Lower lobe of right lung (tissue), 2 donors: ENCODE measurements around the gene WIPF1. TPM values are rescaled to one million over a fixed set of nuclear protein-coding genes. Genes with fewer than 3 reads are reported as not detected.

Experiments
- ATAC-seq, 2 donors: fragments of 200-7000 bp; cut with Tn5 transposase; one replicate each; pipeline ENCODE4 v1.9.1; 2020 to 2022; ENCODE audit warnings: mild to moderate bottlenecking in 2 of 2, moderate library complexity in 2 of 2
- DNase-seq: peaks from one replicate; pipeline ENCODE4 v3.0.0-alpha.2; 2020
- H3K27ac ChIP-seq: fragments of 200-600 bp; one replicate; pipeline ENCODE4 v1.8.0; 2022
- H3K27me3 ChIP-seq: fragments of 200-600 bp; one replicate; pipeline ENCODE4 v1.8.0; 2022; ENCODE audit warnings: low read depth
- H3K36me3 ChIP-seq: fragments of 200-600 bp; one replicate; pipeline ENCODE4 v1.8.0; 2022; ENCODE audit warnings: mild to moderate bottlenecking
- H3K4me1 ChIP-seq: fragments of 200-600 bp; one replicate; pipeline ENCODE4 v1.8.0; 2022
- H3K4me3 ChIP-seq: fragments of 200-600 bp; one replicate; pipeline ENCODE4 v1.8.0; 2022; ENCODE audit warnings: mild to moderate bottlenecking
- H3K9me3 ChIP-seq: fragments of 200-600 bp; one replicate; pipeline ENCODE4 v1.8.0; 2022
- intact Hi-C: fragments of 100-400 bp; cut with DNase I; formaldehyde crosslinking; loops from one replicate; pipeline ENCODE4 v1.11.0; 2022
- total RNA-seq: library from RNA; stranded (reverse); fragmentation: NEBNext Ultra II Directional; extraction: Animal tissue kit (Norgen Biotek cat#: 25700); gene quantifications from one replicate; pipeline ENCODE4 v1.2.1, GENCODE V29; 2021
- TF ChIP-seq, protein P1 (sequence below): fragments of 200-600 bp; IDR thresholded peaks from one replicate; pipeline ENCODE4 v1.8.0; 2022; ENCODE audit warnings: antibody characterized with exemption, mild to moderate bottlenecking
- donor health status: DM: no; HTN: yes; CAD: no; lungs with severe emphysema.

The WIPF1 gene
- total RNA-seq, 1 donor from 2014 or later, result 84.4 TPM

DNA sequence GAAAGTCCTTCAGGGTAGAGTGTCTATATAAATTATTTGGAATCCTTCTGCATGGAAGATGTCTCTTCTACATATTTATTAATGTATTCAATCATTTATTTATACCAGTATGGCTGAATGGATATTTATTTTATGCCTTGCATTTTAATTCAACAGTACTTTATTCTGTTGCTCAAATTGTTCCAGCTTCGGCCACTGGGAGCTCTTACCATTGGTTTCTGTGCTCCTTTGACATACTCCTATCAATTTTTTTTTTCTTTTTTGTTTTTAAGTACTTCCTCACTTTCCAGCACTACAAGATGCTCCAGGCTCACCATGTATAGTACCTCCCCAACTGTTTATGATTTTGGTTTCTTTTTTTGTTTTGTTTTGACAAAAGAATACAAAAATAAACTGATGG lies 39.4 kb upstream of the WIPF1 start:
- H3K4me3 ChIP-seq, result no peak overlapping the region
- ATAC-seq, result no peak
- intact Hi-C loops, result no loop called here
- H3K27ac ChIP-seq, result no peak overlapping the region
- no peaks in the 10 kb centered on the region for H3K36me3 ChIP-seq
- H3K9me3 ChIP-seq, result no peaks in the 10 kb centered on the region
- no peaks in the 10 kb centered on the region for H3K27me3 ChIP-seq
- TF ChIP-seq, protein P1, sequence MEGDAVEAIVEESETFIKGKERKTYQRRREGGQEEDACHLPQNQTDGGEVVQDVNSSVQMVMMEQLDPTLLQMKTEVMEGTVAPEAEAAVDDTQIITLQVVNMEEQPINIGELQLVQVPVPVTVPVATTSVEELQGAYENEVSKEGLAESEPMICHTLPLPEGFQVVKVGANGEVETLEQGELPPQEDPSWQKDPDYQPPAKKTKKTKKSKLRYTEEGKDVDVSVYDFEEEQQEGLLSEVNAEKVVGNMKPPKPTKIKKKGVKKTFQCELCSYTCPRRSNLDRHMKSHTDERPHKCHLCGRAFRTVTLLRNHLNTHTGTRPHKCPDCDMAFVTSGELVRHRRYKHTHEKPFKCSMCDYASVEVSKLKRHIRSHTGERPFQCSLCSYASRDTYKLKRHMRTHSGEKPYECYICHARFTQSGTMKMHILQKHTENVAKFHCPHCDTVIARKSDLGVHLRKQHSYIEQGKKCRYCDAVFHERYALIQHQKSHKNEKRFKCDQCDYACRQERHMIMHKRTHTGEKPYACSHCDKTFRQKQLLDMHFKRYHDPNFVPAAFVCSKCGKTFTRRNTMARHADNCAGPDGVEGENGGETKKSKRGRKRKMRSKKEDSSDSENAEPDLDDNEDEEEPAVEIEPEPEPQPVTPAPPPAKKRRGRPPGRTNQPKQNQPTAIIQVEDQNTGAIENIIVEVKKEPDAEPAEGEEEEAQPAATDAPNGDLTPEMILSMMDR, result no peak
- H3K4me1 ChIP-seq, result peaks cover 13% of the 10 kb centered on the region
- no peak for DNase-seq

DNA sequence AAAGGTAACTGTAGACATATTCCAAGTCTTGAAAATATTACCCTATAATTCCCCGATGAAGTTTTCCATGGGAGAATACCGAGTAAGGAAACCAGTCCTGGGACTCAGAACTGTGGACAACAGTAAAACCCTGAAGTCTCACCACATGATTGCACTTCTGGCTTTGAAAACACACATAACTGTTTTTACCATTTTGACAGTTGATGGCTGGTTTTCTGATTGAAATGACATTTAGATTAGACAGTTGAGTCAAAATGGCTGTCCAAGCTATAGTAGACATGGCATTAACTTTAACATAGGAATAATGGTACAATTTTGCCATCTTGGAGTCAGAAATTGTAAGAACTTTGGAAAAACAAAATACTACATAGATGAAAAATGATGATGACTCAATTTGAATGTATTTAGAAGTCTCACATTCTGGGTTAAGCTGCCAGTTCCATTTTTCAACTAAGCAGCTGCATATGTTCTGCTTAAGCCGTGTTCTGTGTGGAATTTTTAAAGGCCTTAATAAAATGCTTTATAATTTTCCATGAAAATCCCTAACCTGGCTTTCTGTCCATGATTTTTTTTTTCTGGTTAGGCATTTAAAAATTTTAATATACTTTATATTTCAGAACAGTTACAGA lies 38.3 kb upstream of the WIPF1 start:
- Histone ChIP-seq H3K27me3 (no peaks in the 10 kb centered on the region), H3K4me1 (peaks cover 23% of the 10 kb centered on the region), H3K4me3 (no peak overlapping the region), H3K36me3 (no peaks in the 10 kb centered on the region), H3K9me3 (no peaks in the 10 kb centered on the region), H3K27ac (no peak overlapping the region)
- intact Hi-C loops, result no loop called here
- ATAC-seq (no peak), DNase-seq (no peak)
- TF ChIP-seq, protein P1, result no peak

DNA sequence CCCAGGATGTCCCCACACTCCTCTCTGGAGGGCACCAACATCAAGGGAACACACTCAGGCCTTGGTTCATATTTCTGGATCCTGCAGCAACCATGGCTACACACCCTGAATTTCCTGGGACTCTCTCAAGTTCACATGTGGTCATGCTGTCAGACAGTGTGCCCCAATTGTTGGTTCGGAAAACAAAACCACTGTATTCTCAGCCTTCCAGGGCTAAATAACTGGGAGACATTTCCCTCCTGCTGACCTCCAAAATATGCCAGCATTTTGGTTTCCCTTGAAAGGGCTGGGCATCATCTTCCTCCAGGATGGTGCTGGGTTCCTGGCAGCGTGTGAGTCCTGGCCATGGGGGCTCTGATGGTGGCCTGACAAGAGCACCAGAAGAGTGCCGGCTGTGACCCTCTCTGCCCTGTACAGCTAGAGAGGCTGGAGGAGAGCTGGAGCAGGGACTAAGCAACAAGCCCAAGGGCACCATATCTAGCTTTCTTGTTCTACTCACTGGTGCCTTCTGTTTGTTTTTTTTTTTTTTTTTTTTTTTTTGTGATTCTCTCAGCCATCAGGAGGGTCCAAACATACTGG lies 37.5 kb upstream of the WIPF1 start:
- peak overlapping the region; percentile 77 for H3K27ac ChIP-seq
- no peaks in the 10 kb centered on the region for H3K27me3 ChIP-seq
- peak overlapping the region; percentile 46 for H3K4me3 ChIP-seq
- H3K4me1 ChIP-seq, result peaks cover 27% of the 10 kb centered on the region
- DNase-seq (no peak), ATAC-seq (no peak)
- TF ChIP-seq, protein P1, result no peak
- intact Hi-C loops, result no loop called here
- H3K36me3 ChIP-seq, result no peaks in the 10 kb centered on the region
- no peaks in the 10 kb centered on the region for H3K9me3 ChIP-seq

DNA sequence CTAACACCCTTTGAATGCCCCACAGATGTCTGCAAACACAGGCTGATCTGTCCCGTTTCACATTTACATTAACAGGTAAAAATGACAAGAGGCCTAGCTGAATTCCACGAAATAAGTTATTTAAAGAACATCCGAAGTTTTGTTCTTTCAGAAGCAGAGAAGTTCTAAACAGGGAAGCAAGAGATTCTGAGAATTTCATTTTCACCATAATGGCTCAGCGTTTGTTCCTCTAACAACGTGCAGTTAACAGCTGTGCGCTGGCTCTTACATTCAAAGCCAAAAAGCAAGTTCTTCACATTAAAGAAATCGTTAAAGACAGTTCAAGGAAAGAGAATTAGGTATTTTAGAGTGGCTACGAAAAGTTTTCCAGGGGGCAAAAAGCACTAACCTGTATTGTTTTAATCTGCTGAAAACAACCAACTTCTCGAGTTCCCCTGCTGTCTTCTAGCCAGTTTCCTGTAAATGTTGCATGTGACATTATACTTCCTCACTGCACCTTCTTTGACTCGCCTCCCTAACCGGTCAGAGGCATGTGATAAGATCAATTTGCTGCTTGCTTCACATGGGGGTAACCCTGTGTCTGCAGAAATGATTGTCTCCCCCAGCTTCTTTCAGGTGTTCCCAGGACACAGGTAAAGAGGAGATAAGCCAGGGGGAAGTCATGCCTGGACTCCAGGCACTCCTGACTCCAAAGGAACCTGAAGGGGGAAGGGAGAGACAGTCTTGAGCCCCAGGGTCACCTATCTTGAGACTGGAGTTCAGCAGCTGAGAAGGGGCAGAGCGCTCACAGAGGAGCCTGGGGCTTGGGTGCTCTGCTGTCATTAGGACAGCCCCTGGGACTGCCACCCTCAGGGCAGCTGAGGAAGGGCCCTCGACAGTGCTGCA lies 36.8 kb upstream of the WIPF1 start:
- TF ChIP-seq, protein P1, result no peak
- H3K27me3 ChIP-seq, result no peaks in the 10 kb centered on the region
- no peaks in the 10 kb centered on the region for H3K36me3 ChIP-seq
- no peaks in the 10 kb centered on the region for H3K9me3 ChIP-seq
- DNase-seq (no peak), ATAC-seq (peak; percentile 76 to 83)
- intact Hi-C loops, result no loop called here
- peaks cover 27% of the 10 kb centered on the region for H3K4me1 ChIP-seq
- peak overlapping the region; percentile 46 for H3K4me3 ChIP-seq
- H3K27ac ChIP-seq, result peak overlapping the region; percentile 77

DNA sequence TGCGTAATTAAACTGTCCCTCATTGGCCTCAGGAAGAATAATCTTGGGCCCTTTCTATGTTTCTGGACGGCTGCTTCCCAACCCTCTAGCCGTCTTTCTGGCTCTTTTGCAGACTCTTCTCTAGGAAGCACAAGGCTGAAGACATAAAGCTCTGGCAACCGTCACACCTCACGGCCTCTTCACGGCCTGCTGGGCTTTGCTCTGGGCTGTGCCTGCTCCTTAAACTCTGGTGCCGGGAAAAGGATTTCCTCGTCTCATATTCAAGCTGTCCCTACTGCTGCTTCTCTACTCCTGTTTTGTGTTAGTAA lies 36.0 kb upstream of the WIPF1 start:
- Histone ChIP-seq H3K4me1 (peaks cover 27% of the 10 kb centered on the region), H3K27me3 (no peaks in the 10 kb centered on the region), H3K36me3 (no peaks in the 10 kb centered on the region), H3K9me3 (no peaks in the 10 kb centered on the region), H3K4me3 (peak overlapping the region; percentile 46), H3K27ac (peak overlapping the region; percentile 77)
- DNase-seq (no peak), ATAC-seq (peak; percentile 19 to 44)
- intact Hi-C loops, result no loop called here
- TF ChIP-seq, protein P1, result no peak
